ENCODE measurements around the gene BRI3.
A peak's percentile ranks its signal among the peaks of the same experiment; 100 is the strongest.

The BRI3 gene

GRCh38 chr7:98280791-98281756 lies at the start of gene BRI3:
BRI3 (plus strand) TSS chr7:98281686; CDS start chr7:98281796, 110 bp downstream.
- TF ChIP-seq CTCF (IDR thresholded peaks at IDR 0.05; ENCODE audit: control insufficient read depth, insufficient read depth, low read depth, low read length, missing control alignments), result peak; percentile 4
- DNase-seq (ENCODE audit: low read depth), result no peak
- peak within 1 kb of the TSS; percentile 97 for H3K4me3 ChIP-seq (ENCODE audit: control insufficient read depth, low read depth, low read length)

- no peak for TF ChIP-seq CTCF (IDR thresholded peaks at IDR 0.05; ENCODE audit: control insufficient read depth, insufficient read depth, low read depth, low read length, missing control alignments)
- no peak overlapping the region for H3K4me3 ChIP-seq (ENCODE audit: control insufficient read depth, low read depth, low read length)
- no peak for DNase-seq (ENCODE audit: low read depth)
These were observed 49.3 kb upstream of the BRI3 start for GRCh38 chr7:98232263-98232585.

- no peak for DNase-seq (ENCODE audit: low read depth)
- no peak overlapping the region for H3K4me3 ChIP-seq (ENCODE audit: control insufficient read depth, low read depth, low read length)
- TF ChIP-seq CTCF (IDR thresholded peaks at IDR 0.05; ENCODE audit: control insufficient read depth, insufficient read depth, low read depth, low read length, missing control alignments), result no peak
These were observed 48.7 kb upstream of the BRI3 start for GRCh38 chr7:98232799-98233198.

DNA sequence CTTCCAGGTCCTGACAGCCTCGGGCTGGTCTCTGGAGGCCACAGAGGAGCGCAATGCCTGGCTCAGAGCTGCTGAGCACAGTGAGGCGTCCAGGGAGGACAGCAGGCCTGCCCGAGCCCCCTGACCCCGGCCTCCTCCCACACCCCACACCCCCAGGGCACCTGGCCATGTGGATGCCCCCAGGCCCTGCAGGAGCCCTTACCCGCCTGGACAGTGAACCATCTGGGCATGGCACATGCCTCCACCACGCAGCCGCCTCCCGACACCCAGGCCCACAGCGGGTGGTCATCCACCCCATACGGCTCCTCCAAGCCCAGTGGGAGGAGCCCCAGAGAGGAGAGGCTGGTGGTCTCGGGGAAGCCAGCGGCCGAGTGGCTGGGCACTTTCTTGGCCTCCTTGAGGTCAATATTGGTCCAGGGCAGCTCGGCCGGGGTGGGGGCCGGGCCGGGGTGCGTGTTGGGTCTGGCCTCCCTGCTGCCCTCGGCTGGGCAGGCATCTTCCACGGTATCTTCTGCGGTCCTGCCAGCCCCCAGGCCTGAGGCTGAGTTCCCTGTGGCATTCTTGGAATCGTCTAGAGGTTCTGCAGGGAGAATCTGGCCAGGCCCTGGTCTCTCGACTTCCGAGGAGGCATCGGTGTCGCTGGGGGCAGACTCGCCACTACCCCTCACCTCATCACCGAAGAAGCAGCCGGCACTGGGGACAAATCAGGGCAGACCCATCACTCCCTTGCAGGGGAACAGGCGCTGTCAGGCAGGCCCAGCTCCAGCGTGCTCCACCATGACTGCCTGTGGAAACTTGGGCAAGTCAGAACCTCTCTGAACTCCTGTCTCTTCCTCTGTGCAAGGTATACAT lies 48.0 kb upstream of the BRI3 start:
- TF ChIP-seq CTCF (IDR thresholded peaks at IDR 0.05; ENCODE audit: control insufficient read depth, insufficient read depth, low read depth, low read length, missing control alignments), result no peak
- H3K4me3 ChIP-seq (ENCODE audit: control insufficient read depth, low read depth, low read length), result no peak overlapping the region
- no peak for DNase-seq (ENCODE audit: low read depth)

GRCh38 chr7:98234429-98235147 lies 46.9 kb upstream of the BRI3 start:
- no peak for TF ChIP-seq CTCF (IDR thresholded peaks at IDR 0.05; ENCODE audit: control insufficient read depth, insufficient read depth, low read depth, low read length, missing control alignments)
- no peak for DNase-seq (ENCODE audit: low read depth)
- no peak overlapping the region for H3K4me3 ChIP-seq (ENCODE audit: control insufficient read depth, low read depth, low read length)

GRCh38 chr7:98235901-98236300 lies 45.6 kb upstream of the BRI3 start:
- DNase-seq (ENCODE audit: low read depth), result no peak

More at GRCh38 chr7:98235901-98236300, 45.6 kb upstream of the BRI3 start:
- no peak overlapping the region for H3K4me3 ChIP-seq (ENCODE audit: control insufficient read depth, low read depth, low read length)
- no peak for TF ChIP-seq CTCF (IDR thresholded peaks at IDR 0.05; ENCODE audit: control insufficient read depth, insufficient read depth, low read depth, low read length, missing control alignments)

Data from AG09309 (cell line).